Keratinocyte (primary cell): ENCODE data around the gene RFPL3. TPM values are rescaled to one million over a fixed set of nuclear protein-coding genes. Genes with fewer than 3 reads are reported as not detected.

ENCODE experiments used
- DNase-seq: peaks from one replicate; pipeline ENCODE4 v3.0.0-alpha.2; 2011; ENCODE audit warnings: low read depth, missing footprints, low spot score
- FAIRE-seq: peaks from 2 replicates; lab custom pipeline; 2011; peaks lifted over from hg19 to GRCh38; lab: Jason Lieb, UNC
- H2AFZ ChIP-seq: 2 replicates; pipeline ENCODE4 v1.6.0; 2012; ENCODE audit warnings: low read length, control low read depth, inconsistent platforms; ENCODE audit not compliant: control insufficient read depth
- H3K27ac ChIP-seq: 2 replicates; pipeline ENCODE4 v1.5.1; 2011; ENCODE audit warnings: low read length; ENCODE audit not compliant: control insufficient read depth, insufficient read depth
- H3K27me3 ChIP-seq: 3 replicates; pipeline ENCODE4 v1.6.0; 2011; ENCODE audit warnings: low read length; ENCODE audit not compliant: control insufficient read depth, insufficient read depth; ENCODE audit errors: extremely low read depth
- H3K36me3 ChIP-seq, 2 experiments: 2 replicates in 1 of 2; 3 replicates in 1 of 2; pipeline ENCODE4 v1.5.1; 2011; ENCODE audit warnings: low read length in 2 of 2, mild to moderate bottlenecking in 1 of 2; ENCODE audit not compliant: control insufficient read depth in 2 of 2, insufficient read depth in 2 of 2; ENCODE audit errors: extremely low read depth in 1 of 2
- H3K4me1 ChIP-seq: 3 replicates; pipeline ENCODE4 v1.5.1; 2011; ENCODE audit warnings: low read length; ENCODE audit not compliant: control insufficient read depth, insufficient read depth; ENCODE audit errors: extremely low read depth
- H3K4me2 ChIP-seq: 3 replicates; pipeline ENCODE4 v1.6.0; 2011; ENCODE audit warnings: low read depth, low read length; ENCODE audit not compliant: control insufficient read depth, insufficient read depth; ENCODE audit errors: extremely low read depth
- H3K4me3 ChIP-seq, 3 experiments: fragments of 200-600 bp in 1 of 3; sonication (generic) in 1 of 3; 2 replicates in 2 of 3; 3 replicates in 1 of 3; pipeline ENCODE4 v1.5.1; 2011 to 2016; ENCODE audit warnings: low read length in 3 of 3, mild to moderate bottlenecking in 3 of 3, control low read depth in 2 of 3, inconsistent platforms in 1 of 3, low read depth in 1 of 3, mixed read lengths in 1 of 3, mixed run types in 1 of 3, moderate library complexity in 1 of 3; ENCODE audit not compliant: control insufficient read depth in 2 of 3, insufficient read depth in 2 of 3; ENCODE audit errors: extremely low read depth in 1 of 3
- H3K79me2 ChIP-seq: 2 replicates; pipeline ENCODE4 v1.6.0; 2012; ENCODE audit warnings: low read length; ENCODE audit not compliant: control insufficient read depth, insufficient read depth
- H3K9ac ChIP-seq: 3 replicates; pipeline ENCODE4 v1.6.0; 2011; ENCODE audit warnings: low read length; ENCODE audit not compliant: control insufficient read depth, insufficient read depth; ENCODE audit errors: extremely low read depth
- H3K9me1 ChIP-seq: 3 replicates; pipeline ENCODE4 v1.6.0; 2011; ENCODE audit warnings: low read length; ENCODE audit not compliant: control insufficient read depth, insufficient read depth; ENCODE audit errors: extremely low read depth
- H3K9me3 ChIP-seq: 2 replicates; pipeline ENCODE4 v1.5.1; 2012; ENCODE audit warnings: low read depth, low read length; ENCODE audit not compliant: control insufficient read depth
- H4K20me1 ChIP-seq: 3 replicates; pipeline ENCODE4 v1.6.0; 2011; ENCODE audit warnings: low read length; ENCODE audit not compliant: control insufficient read depth, insufficient read depth; ENCODE audit errors: extremely low read depth
- EZH2 ChIP-seq: IDR thresholded peaks from one replicate; pipeline ENCODE4 v1.6.1; 2012; ENCODE audit warnings: inconsistent platforms, mild to moderate bottlenecking, low read length, moderate library complexity
- dilution Hi-C: fragments of 300-500 bp; cut with MboI; formaldehyde crosslinking; loops from one replicate; pipeline ENCODE4 v1.7.0; 2020; ENCODE audit warnings: low sequenced_read_pairs; ENCODE audit not compliant: extremely low pct_ligation_motif_present
- polyA plus RNA-seq, 5 experiments: library from polyadenylated mRNA; depleted of rRNA in 3 of 5; stranded (reverse) in 3 of 5; stranded (forward) in 1 of 5; unstranded in 1 of 5; fragments of >200 nt; gene quantifications; 1 replicate in 1 of 5; 2 replicates in 3 of 5; 3 replicates in 1 of 5; pipeline versions ENCODE4 v1.2.1 to v1.2.3, GENCODE V29; 2011 to 2012; ENCODE audit warnings: missing spikeins in 2 of 5, low read depth in 1 of 5, low replicate concordance in 1 of 5
- TF ChIP-seq, protein P1 (sequence below), 3 experiments: IDR thresholded peaks in 1 of 3; conservative IDR thresholded peaks in 1 of 3; optimal IDR thresholded peaks in 1 of 3; 2 replicates in 2 of 3; 3 replicates in 1 of 3; pipeline versions ENCODE3 to v1.5.1; 2011; ENCODE audit warnings: low read length in 3 of 3, mild to moderate bottlenecking in 3 of 3, moderate library complexity in 2 of 3, control low read depth in 1 of 3, inconsistent platforms in 1 of 3; ENCODE audit not compliant: insufficient read depth in 2 of 3; ENCODE audit errors: extremely low read depth in 1 of 3

The RFPL3 gene
- polyA plus RNA-seq, 1 donor (not counting 4 experiments of a cell fraction or from before 2014, with no cell fraction given): not detected

GRCh38 chr22:32323513-32324164 is 34.0 kb upstream of the RFPL3 start:
- H3K27ac ChIP-seq: no peak overlapping the region
- H3K79me2 ChIP-seq: no peaks in the 10 kb centered on the region
- FAIRE-seq: no peak
- H3K9ac ChIP-seq: no peak overlapping the region
- H3K9me1 ChIP-seq: no peaks in the 10 kb centered on the region
- H3K27me3 ChIP-seq: peaks cover 4% of the 10 kb centered on the region
- dilution Hi-C loops: no loop called here
- no peaks in the 10 kb centered on the region for H3K9me3 ChIP-seq
- no peaks in the 10 kb centered on the region for H4K20me1 ChIP-seq
- TF ChIP-seq, protein P1, sequence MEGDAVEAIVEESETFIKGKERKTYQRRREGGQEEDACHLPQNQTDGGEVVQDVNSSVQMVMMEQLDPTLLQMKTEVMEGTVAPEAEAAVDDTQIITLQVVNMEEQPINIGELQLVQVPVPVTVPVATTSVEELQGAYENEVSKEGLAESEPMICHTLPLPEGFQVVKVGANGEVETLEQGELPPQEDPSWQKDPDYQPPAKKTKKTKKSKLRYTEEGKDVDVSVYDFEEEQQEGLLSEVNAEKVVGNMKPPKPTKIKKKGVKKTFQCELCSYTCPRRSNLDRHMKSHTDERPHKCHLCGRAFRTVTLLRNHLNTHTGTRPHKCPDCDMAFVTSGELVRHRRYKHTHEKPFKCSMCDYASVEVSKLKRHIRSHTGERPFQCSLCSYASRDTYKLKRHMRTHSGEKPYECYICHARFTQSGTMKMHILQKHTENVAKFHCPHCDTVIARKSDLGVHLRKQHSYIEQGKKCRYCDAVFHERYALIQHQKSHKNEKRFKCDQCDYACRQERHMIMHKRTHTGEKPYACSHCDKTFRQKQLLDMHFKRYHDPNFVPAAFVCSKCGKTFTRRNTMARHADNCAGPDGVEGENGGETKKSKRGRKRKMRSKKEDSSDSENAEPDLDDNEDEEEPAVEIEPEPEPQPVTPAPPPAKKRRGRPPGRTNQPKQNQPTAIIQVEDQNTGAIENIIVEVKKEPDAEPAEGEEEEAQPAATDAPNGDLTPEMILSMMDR (optimal IDR thresholded peaks at IDR 0.05 in 1 of 3, IDR thresholded peaks at IDR 0.05 in 1 of 3, conservative IDR thresholded peaks at IDR 0.05 in 1 of 3; ENCODE audit: extremely low read depth in 1 of 3, insufficient read depth in 2 of 3, low read length in 3 of 3): no peak
- TF ChIP-seq EZH2: no peak
- no peak overlapping the region for H3K4me2 ChIP-seq
- H2AFZ ChIP-seq: no peak overlapping the region
- no peak for DNase-seq
- no peaks in the 10 kb centered on the region for H3K4me1 ChIP-seq
- no peak overlapping the region for H3K4me3 ChIP-seq
- H3K36me3 ChIP-seq: no peaks in the 10 kb centered on the region

GRCh38 chr22:32324505-32325415 is 32.9 kb upstream of the RFPL3 start:
- H3K4me2 ChIP-seq: no peak overlapping the region
- dilution Hi-C loops: no loop called here
- no peaks in the 10 kb centered on the region for H3K36me3 ChIP-seq
- no peak overlapping the region for H3K27ac ChIP-seq
- H3K79me2 ChIP-seq: no peaks in the 10 kb centered on the region
- H3K9me1 ChIP-seq: no peaks in the 10 kb centered on the region
- no peaks in the 10 kb centered on the region for H3K9me3 ChIP-seq
- no peak for DNase-seq
- no peak for TF ChIP-seq EZH2
- TF ChIP-seq, protein P1 (optimal IDR thresholded peaks at IDR 0.05 in 1 of 3, IDR thresholded peaks at IDR 0.05 in 1 of 3, conservative IDR thresholded peaks at IDR 0.05 in 1 of 3; ENCODE audit: extremely low read depth in 1 of 3, insufficient read depth in 2 of 3, low read length in 3 of 3): no peak
- no peaks in the 10 kb centered on the region for H4K20me1 ChIP-seq
- no peak overlapping the region for H2AFZ ChIP-seq
- H3K9ac ChIP-seq: no peak overlapping the region
- no peak for FAIRE-seq
- H3K27me3 ChIP-seq: no peaks in the 10 kb centered on the region
- no peak overlapping the region for H3K4me3 ChIP-seq
- H3K4me1 ChIP-seq: no peaks in the 10 kb centered on the region
